ENCODE results near the gene ARHGEF6. TPM values are rescaled to one million over a fixed set of nuclear protein-coding genes. Genes with fewer than 3 reads are reported as not detected.

Gene ARHGEF6
- total and polyA plus RNA-seq, 3 donors from 2014 or later: 5.7 to 7.0 (median 6.8) TPM

- intact Hi-C loops (cut with DNase I; ENCODE audit: low total_unique reads): no loop called here
- Histone ChIP-seq H3K9me3 (no peaks in the 10 kb centered on the region), H3K27ac (no peak overlapping the region), H3K4me1 (no peaks in the 10 kb centered on the region), H3K4me3 (no peak overlapping the region), H3K36me3 (ENCODE audit: low read depth, missing control alignments) (no peaks in the 10 kb centered on the region), H3K27me3 (no peaks in the 10 kb centered on the region)
- DNase-seq: no peak
- 76 to 95% methylated on average over 1 of the region's 1 CpG for WGBS, 2 donors
- TF ChIP-seq, protein P1, sequence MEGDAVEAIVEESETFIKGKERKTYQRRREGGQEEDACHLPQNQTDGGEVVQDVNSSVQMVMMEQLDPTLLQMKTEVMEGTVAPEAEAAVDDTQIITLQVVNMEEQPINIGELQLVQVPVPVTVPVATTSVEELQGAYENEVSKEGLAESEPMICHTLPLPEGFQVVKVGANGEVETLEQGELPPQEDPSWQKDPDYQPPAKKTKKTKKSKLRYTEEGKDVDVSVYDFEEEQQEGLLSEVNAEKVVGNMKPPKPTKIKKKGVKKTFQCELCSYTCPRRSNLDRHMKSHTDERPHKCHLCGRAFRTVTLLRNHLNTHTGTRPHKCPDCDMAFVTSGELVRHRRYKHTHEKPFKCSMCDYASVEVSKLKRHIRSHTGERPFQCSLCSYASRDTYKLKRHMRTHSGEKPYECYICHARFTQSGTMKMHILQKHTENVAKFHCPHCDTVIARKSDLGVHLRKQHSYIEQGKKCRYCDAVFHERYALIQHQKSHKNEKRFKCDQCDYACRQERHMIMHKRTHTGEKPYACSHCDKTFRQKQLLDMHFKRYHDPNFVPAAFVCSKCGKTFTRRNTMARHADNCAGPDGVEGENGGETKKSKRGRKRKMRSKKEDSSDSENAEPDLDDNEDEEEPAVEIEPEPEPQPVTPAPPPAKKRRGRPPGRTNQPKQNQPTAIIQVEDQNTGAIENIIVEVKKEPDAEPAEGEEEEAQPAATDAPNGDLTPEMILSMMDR (IDR thresholded peaks at IDR 0.05): no peak
- no peak for TF ChIP-seq POLR2A (IDR thresholded peaks at IDR 0.05)
Measured at GRCh38 chrX:136735601-136736000, 45.1 kb downstream of the ARHGEF6 start.

DNA sequence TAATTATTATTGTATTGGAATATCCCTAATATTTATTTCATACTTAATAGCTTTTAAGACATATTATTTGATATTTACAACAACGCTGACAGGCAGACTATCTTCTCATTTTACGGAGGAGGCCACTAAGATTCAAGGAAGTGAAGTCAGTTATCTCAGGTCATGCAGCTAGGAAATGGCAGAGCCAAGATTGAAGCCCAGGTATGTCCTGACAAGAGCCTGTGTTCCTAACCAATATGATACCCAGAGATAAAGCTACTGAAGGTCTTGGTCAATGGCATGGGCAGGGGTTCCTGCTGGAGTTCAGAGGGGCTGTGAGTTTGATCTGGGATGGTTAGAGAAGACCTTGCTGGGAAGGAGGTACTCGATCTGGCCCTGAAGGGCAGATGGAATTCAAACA lies 47.1 kb downstream of the ARHGEF6 start:
- intact Hi-C loops (cut with DNase I; ENCODE audit: low total_unique reads): no loop called here
- no peaks in the 10 kb centered on the region for H3K36me3 ChIP-seq (ENCODE audit: low read depth, missing control alignments)
- 93 to 97% methylated on average over 3 of the region's 3 CpGs for WGBS, 2 donors
- no peak overlapping the region for H3K27ac ChIP-seq
- no peak overlapping the region for H3K4me3 ChIP-seq
- no peak for TF ChIP-seq POLR2A (IDR thresholded peaks at IDR 0.05)
- TF ChIP-seq, protein P1 (IDR thresholded peaks at IDR 0.05): no peak
- DNase-seq: no peak
- no peaks in the 10 kb centered on the region for H3K4me1 ChIP-seq
- H3K9me3 ChIP-seq: no peaks in the 10 kb centered on the region
- no peaks in the 10 kb centered on the region for H3K27me3 ChIP-seq

DNA sequence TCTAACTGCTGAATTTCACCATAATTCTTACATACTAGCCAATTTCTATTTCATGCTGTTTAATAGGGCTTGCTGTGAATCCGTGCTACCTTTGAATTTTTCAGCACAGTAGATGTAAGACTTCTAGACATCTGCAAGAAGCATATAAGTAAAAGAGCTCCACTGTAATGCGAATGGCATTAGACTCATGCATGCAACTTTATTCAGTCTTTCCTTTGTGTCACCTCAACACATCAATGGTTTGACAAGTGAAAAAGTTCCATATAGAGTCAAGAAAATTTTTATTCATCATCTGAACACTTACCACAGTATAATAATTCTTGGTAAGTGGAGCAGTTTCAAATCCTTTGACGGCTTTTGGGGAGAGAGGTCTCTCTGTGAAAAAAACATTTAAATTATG lies 48.9 kb downstream of the ARHGEF6 start:
- H3K36me3 ChIP-seq (ENCODE audit: low read depth, missing control alignments): no peaks in the 10 kb centered on the region
- H3K27me3 ChIP-seq: no peaks in the 10 kb centered on the region
- no peak for DNase-seq
- H3K4me1 ChIP-seq: no peaks in the 10 kb centered on the region
- 98% methylated on average over 3 of the region's 3 CpGs for WGBS, 2 donors
- TF ChIP-seq, protein P1 (IDR thresholded peaks at IDR 0.05): no peak
- no peak for TF ChIP-seq POLR2A (IDR thresholded peaks at IDR 0.05)
- H3K9me3 ChIP-seq: no peaks in the 10 kb centered on the region
- intact Hi-C loops (cut with DNase I; ENCODE audit: low total_unique reads): no loop called here
- H3K4me3 ChIP-seq: no peak overlapping the region
- no peak overlapping the region for H3K27ac ChIP-seq

DNA sequence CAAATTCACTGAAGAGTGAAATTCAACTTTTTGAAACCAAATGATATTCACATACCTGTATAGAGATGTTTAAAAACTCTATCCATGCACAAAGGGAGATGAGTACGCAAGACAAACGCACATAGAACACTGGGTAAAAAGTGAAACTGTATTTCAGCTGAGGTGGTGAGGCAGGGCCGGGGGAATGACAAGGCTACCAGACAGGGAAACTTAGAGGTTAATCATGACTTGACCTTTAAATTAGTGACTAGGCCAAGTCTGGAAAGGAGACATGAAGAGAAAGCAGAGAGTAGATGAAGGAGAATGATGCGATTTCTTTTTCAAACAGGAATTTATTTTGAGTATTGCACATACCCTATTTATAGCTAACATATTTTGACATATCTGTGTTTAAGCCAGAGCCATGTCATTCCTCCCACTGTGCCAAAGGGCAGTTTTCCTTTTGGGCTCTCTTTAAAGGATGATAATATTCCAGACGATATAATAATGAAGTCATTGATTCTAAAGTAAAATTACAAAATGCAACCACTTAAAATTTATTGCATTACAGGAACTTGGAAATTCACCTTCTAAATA lies 49.4 kb downstream of the ARHGEF6 start:
- H3K27me3 ChIP-seq: no peaks in the 10 kb centered on the region
- no peaks in the 10 kb centered on the region for H3K9me3 ChIP-seq
- no peak for DNase-seq
- intact Hi-C loops (cut with DNase I; ENCODE audit: low total_unique reads): no loop called here
- no peaks in the 10 kb centered on the region for H3K36me3 ChIP-seq (ENCODE audit: low read depth, missing control alignments)
- H3K4me1 ChIP-seq: no peaks in the 10 kb centered on the region
- no peak overlapping the region for H3K4me3 ChIP-seq
- WGBS, 2 donors: 80 to 83% methylated on average over 5 of the region's 5 CpGs
- H3K27ac ChIP-seq: no peak overlapping the region
- TF ChIP-seq, protein P1 (IDR thresholded peaks at IDR 0.05): no peak
- no peak for TF ChIP-seq POLR2A (IDR thresholded peaks at IDR 0.05)

DNA sequence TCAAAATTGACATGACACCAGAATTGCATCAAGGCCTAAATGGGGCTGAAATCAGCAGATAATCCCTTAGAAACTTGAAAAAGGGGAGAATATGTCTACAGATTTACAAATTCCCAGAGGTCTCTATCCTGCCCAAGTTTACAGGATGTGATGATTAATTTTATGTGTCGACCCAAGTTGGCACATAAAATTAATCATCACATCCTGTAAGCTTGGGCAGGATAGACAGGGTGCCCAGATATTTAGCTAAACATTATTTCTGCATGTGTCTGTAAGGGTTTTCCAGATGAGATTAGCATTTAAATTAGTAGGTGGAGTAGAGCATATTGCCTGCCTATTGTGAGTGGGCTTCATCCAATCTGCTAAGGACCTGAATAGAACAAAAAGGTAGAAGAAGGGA lies 52.3 kb downstream of the ARHGEF6 start:
- Histone ChIP-seq H3K27ac (no peak overlapping the region), H3K36me3 (ENCODE audit: low read depth, missing control alignments) (no peaks in the 10 kb centered on the region), H3K4me3 (no peak overlapping the region), H3K9me3 (no peaks in the 10 kb centered on the region), H3K27me3 (no peaks in the 10 kb centered on the region), H3K4me1 (no peaks in the 10 kb centered on the region)
- WGBS, 2 donors: 91 to 94% methylated on average over 1 of the region's 1 CpG
- TF ChIP-seq, protein P1 (IDR thresholded peaks at IDR 0.05): no peak
- intact Hi-C loops (cut with DNase I; ENCODE audit: low total_unique reads): no loop called here
- no peak for DNase-seq
